NT2/D1 (cell line): ENCODE measurements around the gene SYNDIG1.

Experiments
- SUZ12 ChIP-seq: IDR thresholded peaks from 2 replicates; pipeline ENCODE4 v1.6.1; 2011; ENCODE audit not compliant: insufficient read length, insufficient read depth; ENCODE audit errors: extremely low read depth
- YY1 ChIP-seq: IDR thresholded peaks from 2 replicates; pipeline ENCODE4 v1.6.1; 2011; ENCODE audit not compliant: insufficient read length, insufficient read depth
- ZNF274 ChIP-seq: IDR thresholded peaks from 2 replicates; pipeline ENCODE4 v1.6.1; 2011; ENCODE audit warnings: mild to moderate bottlenecking, low read depth, low read length

DNA sequence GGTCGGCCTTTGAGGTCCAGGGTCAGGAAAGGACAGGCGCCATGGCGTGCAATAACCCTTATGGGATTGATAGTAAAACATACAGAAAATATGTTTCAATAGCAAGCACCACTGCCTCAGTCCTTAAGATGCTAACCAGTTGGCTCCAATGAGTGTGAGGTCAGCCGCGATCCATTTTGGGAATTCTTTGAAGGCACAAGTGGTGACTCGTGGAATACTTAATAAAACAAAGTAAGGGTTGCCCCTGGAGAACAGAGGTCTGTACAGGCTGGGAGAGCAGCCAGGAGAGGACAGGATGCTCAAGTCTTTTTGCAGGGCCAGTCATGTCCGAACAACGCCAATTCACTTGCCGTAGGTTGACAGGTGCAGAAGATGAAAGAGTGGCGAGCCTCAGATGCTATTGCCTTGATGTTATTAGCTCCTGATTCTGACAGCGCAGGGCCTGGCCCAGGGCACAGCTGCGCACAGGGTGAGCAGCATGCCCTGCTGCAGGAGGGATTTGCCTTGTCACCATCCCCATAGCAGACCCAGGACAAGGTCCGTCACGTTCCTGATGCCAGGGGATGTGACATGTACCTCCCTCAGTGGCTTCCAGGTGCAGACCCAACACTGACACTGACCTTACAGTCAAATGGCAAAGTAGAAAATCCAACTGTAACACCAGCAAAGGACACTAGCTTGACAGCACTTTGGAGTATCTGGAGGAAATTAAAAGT, 21.8 kb downstream of the SYNDIG1 start:
- TF ChIP-seq ZNF274 = no peak
- TF ChIP-seq YY1 = no peak
- no peak for TF ChIP-seq SUZ12
